Islet precursor cell (in vitro differentiated cells): ENCODE measurements around the gene HINT3.
"Not testable (repeated sequence)": the region's sequence is repeated elsewhere in the genome, so short reads cannot be mapped to it uniquely, and the experiment has no call there.

Experiments
- DNase-seq: peaks from one replicate; pipeline ENCODE4 v3.0.0-alpha.2; 2018

HINT3 gene

GRCh38 chr6:126010040-126010439, 53.5 kb downstream of the HINT3 start:
- DNase-seq: no peak

- DNase-seq: no peak
Observed at GRCh38 chr6:126015863-126016262, 59.3 kb downstream of the HINT3 start.

- DNase-seq: no peak
Observed at GRCh38 chr6:126016591-126016990, 60.0 kb downstream of the HINT3 start.

GRCh38 chr6:126017668-126018067, 61.1 kb downstream of the HINT3 start:
- no peak for DNase-seq

GRCh38 chr6:126020305-126021050, 63.9 kb downstream of the HINT3 start:
- DNase-seq: no peak

GRCh38 chr6:126023474-126023873, 66.9 kb downstream of the HINT3 start:
- DNase-seq: not testable (repeated sequence)

GRCh38 chr6:126026001-126026400, 69.4 kb downstream of the HINT3 start:
- no peak for DNase-seq

- no peak for DNase-seq
Observed at GRCh38 chr6:126027601-126028000, 71.0 kb downstream of the HINT3 start.
